Measurements from ENCODE around the gene LMX1A. TPM values are rescaled to one million over a fixed set of nuclear protein-coding genes. Genes with fewer than 3 reads are reported as not detected.

Gene LMX1A
- total and polyA plus RNA-seq, 9 of the 15 experiments (the other 6 are each of a cell fraction or from before 2014, with no cell fraction given): not detected

DNA sequence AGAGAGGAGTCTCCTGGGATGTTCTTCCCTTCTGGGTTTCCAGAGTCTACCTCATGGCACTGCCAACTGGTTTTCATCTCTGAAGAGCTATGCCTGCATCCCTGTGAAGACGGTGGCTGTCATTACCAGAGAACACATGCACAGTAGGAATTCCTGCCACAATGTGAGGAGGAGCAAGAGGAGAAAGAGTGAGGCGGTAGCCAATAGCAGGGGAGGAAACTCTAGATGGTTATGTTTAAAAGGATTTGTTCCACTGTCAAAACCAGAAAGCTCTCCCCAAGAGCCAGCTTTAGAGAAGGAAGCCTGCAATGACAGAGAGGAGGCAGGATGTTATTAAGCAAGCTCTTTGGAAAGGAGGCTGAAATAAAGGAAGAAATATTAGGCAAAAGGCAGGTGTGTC is 12.3 kb downstream of the LMX1A start (continued):
- TF ChIP-seq STAT6 (CRISPR knock-in tag; IDR thresholded peaks at IDR 0.05) (no peak), TARDBP (IDR thresholded peaks at IDR 0.05) (no peak), MXI1 (IDR thresholded peaks at IDR 0.05; ENCODE audit: low read depth, low read length) (no peak), HNRNPH1 (optimal IDR thresholded peaks at IDR 0.05; ENCODE audit: low read depth, low read length) (no peak)
- TF ChIP-seq, protein P1, sequence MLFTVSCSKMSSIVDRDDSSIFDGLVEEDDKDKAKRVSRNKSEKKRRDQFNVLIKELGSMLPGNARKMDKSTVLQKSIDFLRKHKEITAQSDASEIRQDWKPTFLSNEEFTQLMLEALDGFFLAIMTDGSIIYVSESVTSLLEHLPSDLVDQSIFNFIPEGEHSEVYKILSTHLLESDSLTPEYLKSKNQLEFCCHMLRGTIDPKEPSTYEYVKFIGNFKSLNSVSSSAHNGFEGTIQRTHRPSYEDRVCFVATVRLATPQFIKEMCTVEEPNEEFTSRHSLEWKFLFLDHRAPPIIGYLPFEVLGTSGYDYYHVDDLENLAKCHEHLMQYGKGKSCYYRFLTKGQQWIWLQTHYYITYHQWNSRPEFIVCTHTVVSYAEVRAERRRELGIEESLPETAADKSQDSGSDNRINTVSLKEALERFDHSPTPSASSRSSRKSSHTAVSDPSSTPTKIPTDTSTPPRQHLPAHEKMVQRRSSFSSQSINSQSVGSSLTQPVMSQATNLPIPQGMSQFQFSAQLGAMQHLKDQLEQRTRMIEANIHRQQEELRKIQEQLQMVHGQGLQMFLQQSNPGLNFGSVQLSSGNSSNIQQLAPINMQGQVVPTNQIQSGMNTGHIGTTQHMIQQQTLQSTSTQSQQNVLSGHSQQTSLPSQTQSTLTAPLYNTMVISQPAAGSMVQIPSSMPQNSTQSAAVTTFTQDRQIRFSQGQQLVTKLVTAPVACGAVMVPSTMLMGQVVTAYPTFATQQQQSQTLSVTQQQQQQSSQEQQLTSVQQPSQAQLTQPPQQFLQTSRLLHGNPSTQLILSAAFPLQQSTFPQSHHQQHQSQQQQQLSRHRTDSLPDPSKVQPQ (CRISPR knock-in tag; IDR thresholded peaks at IDR 0.05; ENCODE audit: borderline replicate concordance): no peak
- TF ChIP-seq, protein P2, sequence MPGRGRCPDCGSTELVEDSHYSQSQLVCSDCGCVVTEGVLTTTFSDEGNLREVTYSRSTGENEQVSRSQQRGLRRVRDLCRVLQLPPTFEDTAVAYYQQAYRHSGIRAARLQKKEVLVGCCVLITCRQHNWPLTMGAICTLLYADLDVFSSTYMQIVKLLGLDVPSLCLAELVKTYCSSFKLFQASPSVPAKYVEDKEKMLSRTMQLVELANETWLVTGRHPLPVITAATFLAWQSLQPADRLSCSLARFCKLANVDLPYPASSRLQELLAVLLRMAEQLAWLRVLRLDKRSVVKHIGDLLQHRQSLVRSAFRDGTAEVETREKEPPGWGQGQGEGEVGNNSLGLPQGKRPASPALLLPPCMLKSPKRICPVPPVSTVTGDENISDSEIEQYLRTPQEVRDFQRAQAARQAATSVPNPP (IDR thresholded peaks at IDR 0.05; ENCODE audit: borderline replicate concordance, insufficient read depth, insufficient read length): no peak
